NCI-H69 (cell line): ENCODE data around the gene RAX.

Source experiments
- DNase-seq: peaks from one replicate; lab custom pipeline; 2025; lab: John Stamatoyannopoulos, UW

The RAX gene

GRCh38 chr18:59272891-59273758 is at the start of gene RAX:
Gene RAX, minus strand, starts transcription at chr18:59273454. Its CDS starts 248 bp downstream, at chr18:59273206.
- no peak for DNase-seq

GRCh38 chr18:59318460-59319050 is 45.3 kb upstream of the RAX start, which contains the start of gene CPLX4:
Gene CPLX4, minus strand, starts transcription at chr18:59318649. Its CDS starts 187 bp downstream, at chr18:59318462.
- DNase-seq, result no peak

- DNase-seq, result no peak
These were observed 38.4 kb upstream of the RAX start for GRCh38 chr18:59311631-59312030.

GRCh38 chr18:59308938-59309260 is 35.6 kb upstream of the RAX start:
- no peak for DNase-seq

DNA sequence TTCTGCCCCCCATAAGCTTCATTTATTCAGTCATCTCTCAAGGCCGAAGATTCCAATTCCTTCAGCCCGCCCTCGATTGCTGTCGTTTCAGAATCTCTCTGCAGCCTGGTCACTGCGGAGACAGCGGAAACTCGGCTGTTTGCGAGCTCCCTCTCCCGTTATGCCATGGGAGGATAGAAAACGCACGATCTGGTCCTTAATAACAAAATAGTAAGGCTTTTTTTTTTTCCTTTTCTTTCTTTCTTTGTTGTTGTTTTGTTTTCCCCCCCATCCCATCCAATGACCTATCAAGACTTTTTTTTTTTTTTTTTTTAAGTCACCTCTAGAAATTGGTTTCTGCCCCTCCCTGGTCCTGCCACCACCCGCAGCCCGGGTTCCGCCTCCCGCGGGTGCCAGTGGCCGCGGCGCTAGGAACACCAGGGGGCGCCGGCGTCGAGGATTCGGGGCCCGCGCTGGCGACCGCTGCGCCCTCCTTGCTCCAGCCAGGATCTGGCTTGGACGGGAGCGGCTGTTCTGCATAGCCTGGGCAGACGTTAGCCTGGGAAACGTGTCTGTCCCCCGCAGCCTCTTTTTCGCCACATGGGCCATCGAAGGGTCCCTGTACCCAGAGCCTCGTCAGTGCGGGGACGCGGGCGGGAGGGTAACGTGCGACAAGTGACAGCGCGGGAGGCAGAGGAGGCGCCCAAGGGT is 35.1 kb upstream of the RAX start:
- DNase-seq, result peak; percentile 95

DNA sequence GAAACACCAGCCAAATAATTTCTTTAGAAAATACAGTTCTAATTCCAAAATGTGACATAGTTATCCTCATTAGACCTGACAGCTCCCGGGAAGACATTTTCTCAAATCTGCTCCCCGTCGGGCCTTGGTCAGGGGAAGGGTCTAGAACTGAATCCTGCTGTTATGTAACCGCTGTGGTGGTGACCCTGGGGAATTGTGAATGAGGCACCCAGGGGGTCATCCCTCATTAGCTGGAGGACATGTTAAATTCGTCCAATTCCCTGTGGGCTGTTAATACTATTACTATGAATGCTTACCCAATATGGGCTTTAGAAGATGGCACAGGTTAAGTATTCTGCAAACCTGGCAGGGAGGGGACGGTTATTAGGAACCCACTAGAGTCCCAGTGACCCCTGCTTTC is 33.4 kb upstream of the RAX start:
- no peak for DNase-seq

DNA sequence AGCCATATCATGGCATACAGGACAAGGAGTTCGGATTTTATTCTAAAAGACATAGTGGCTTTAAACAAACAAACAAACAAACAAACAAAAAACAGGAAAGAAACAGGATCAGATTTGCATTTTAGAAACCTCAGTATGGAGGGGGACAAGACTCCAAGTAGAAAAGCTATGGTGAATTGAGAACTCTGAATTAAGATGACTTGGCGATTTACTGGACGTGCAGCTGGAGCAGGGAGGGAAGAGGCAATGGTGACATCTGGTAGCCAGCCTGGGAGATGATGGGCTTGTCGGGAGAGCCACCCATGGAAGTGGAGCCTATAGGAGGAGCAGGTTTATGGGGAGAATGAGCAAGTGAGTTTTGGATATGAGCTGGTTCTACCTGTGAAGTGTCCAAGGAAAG is 32.0 kb upstream of the RAX start:
- DNase-seq, result no peak

DNA sequence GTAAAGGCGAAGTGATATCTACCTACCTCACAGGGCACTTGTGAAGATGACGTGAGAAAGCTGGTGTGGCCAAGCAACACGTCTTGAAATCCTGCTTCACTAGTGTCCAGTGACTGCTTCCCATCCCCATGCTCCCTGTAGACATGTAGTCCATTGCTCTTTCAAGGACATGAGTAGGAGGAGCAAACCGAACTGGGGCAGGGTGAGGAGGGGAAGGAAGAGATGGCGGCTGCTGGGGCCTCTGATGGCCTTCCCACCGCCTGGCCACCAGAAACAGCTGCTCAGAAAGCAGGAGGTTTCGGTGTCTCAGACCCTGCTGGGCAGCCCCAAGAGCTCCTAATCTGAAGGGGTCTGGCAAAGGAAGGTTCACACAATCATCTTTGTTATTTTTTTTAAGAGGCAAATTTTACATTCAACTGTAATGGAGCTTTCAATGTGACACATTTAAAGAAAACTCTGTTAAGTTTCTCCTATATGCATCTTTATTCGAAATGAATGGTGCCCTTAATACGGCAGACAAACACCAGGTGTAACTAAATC is 30.5 kb upstream of the RAX start:
- DNase-seq, result no peak

- DNase-seq, result peak; percentile 33
These were observed 29.8 kb upstream of the RAX start for GRCh38 chr18:59303006-59303405.

- no peak for DNase-seq
These were observed 28.7 kb upstream of the RAX start for GRCh38 chr18:59301929-59302328.

DNA sequence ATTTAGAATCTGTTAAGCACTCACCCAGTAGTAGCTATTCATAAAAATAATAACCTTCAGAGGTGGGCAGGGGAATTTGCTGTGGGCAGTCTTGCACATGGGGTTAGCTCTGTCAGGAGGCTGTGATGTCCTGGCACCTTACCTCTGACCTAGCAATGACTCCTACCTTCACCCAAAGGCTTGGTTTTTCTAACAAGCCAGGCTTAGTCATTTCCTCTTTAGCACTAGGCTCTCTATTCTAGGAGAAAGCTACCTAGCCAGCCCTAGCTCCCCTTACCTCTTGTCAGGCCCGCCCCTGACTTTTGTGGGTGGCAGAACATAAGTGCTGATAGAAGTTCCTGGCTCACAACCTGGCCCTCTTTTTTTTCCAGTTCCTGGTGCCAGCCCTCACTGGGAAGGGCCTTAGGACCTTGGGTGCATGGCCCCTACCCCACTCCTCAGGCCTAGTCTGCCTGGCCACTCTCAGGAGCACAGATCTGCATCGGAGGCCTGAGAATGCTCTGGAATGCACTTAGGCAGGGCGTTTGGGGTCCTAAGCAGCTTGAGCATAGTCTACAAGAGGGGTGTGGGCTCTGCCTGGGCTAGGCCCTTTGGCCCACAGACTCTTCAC is 27.5 kb upstream of the RAX start:
- DNase-seq, result no peak

- DNase-seq, result no peak
These were observed 25.6 kb upstream of the RAX start for GRCh38 chr18:59298871-59299270.

GRCh38 chr18:59293317-59293716 is 20.1 kb upstream of the RAX start:
- DNase-seq, result no peak

GRCh38 chr18:59286341-59286740 is 13.1 kb upstream of the RAX start:
- DNase-seq, result no peak

DNA sequence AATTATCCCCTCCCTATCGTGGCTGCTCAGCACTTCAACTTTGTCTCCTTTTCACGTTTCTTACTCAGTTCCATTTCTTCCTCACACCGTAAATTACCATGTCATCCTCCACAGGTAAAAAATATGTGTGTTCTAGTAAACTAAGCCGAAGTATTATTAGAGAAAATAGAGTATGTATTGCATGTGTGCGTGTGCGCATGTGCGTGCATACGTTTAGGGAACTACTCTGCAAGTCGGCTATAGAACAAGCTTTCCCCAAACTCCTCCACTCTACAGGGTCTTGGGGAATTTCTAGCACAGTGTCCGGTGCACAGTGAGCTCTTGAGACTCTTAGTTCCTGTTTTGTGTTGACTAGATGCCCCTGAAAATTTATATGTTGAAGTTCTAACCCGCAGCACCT is 9.1 kb upstream of the RAX start:
- no peak for DNase-seq

DNA sequence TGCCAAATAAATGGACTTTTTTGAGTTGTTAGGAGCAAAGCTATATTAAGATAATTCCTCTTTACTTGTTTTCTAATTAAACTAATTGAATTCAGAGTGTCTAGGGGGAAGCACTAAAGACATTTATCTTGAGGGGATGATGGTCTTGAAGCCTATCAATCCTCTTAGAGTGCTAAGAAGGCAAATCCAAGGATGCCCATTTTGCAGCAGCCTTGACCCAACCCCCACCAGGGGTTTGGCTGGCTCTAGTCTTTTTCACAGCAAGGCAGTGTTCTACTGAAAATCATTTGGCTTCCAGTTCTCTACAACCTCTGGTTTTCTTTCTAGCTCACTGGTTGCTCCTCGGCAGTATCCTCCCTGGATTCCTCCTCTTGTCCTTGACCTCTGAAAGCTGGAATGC is 6.5 kb upstream of the RAX start:
- no peak for DNase-seq

- DNase-seq, result no peak
These were observed 5.9 kb upstream of the RAX start for GRCh38 chr18:59279193-59279592.

GRCh38 chr18:59278793-59279192 is 5.5 kb upstream of the RAX start:
- no peak for DNase-seq

GRCh38 chr18:59276047-59276446 is 2.8 kb upstream of the RAX start:
- DNase-seq, result no peak

- DNase-seq, result no peak
These were observed 2.2 kb upstream of the RAX start for GRCh38 chr18:59275406-59275949.

DNA sequence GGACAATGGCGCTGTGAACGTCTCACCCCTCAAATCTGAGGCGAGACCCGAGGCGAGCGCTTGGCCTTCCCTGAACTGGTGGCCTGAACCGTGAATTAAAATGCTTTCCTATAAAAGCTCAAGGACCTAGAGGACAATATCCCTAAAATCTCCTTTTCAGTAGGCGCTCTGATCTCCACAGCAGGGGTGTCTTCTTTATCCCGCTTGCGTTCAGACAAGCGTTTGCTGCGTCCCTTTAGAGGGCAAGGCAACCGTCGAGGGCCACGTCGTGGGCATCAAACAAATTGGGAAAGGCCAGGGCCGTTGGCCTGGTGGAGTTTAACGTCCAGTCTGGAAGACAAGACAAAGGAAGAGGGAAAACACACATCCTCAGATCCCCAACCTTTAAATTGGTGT is 1.3 kb upstream of the RAX start:
- DNase-seq, result no peak
